HepG2 (cell line): Measurements from ENCODE around the gene KLHL17. TPM values are rescaled to one million over a fixed set of nuclear protein-coding genes. Genes with fewer than 3 reads are reported as not detected.

ENCODE experiments used
- ATAC-seq: fragments of 200-7000 bp; cut with Tn5 transposase; 3 replicates; pipeline ENCODE4 v1.9.1; 2020; ENCODE audit warnings: mild to moderate bottlenecking, moderate library complexity
- BruUV-seq: library from RNA; stranded (reverse); fragments of 400-500 nt; replicated peaks from 2 replicates; lab custom pipeline; 2021; lab: Mats Ljungman, UMichigan
- CTCF ChIA-PET: fragments of 300-600 bp; formaldehyde crosslinking; extraction: SDS; loops from one replicate; lab custom pipeline; 2021; ENCODE audit warnings: low total read pairs, inconsistent platforms, low intra/inter-chr PET ratio; lab: Yijun Ruan, JAX
- POLR2A ChIA-PET: fragments of 350-600 bp; sonication (Branson Sonifier 250); formaldehyde crosslinking; loops from one replicate; lab custom pipeline; 2020; ENCODE audit warnings: antibody characterized with exemption, inconsistent platforms; lab: Yijun Ruan, JAX
- DNase-seq: peaks from one replicate; pipeline ENCODE4 v3.0.0-alpha.2; 2015; ENCODE audit warnings: low spot score
- FAIRE-seq: peaks from 3 replicates; lab custom pipeline; 2011; peaks lifted over from hg19 to GRCh38; lab: Jason Lieb, UNC
- H2AFZ ChIP-seq: one replicate; pipeline ENCODE4 v1.6.1; 2011; ENCODE audit warnings: low read length, inconsistent platforms
- H3K27ac ChIP-seq: fragments of 300-600 bp; 3 replicates; pipeline ENCODE4 v1.8.0; 2011; ENCODE audit warnings: mixed run types, mild to moderate bottlenecking, mixed read lengths, low read length, inconsistent platforms; ENCODE audit not compliant: insufficient read depth; ENCODE audit errors: extremely low read length
- H3K27me3 ChIP-seq, 2 experiments: fragments of 200-600 bp in 1 of 2; 2 replicates in 1 of 2; 3 replicates in 1 of 2; pipeline versions ENCODE4 v1.6.0 to v1.8.0; 2011; ENCODE audit warnings: low read length in 2 of 2, mild to moderate bottlenecking in 2 of 2, moderate library complexity in 2 of 2, inconsistent platforms in 1 of 2; ENCODE audit not compliant: insufficient read depth in 2 of 2, control insufficient read depth in 1 of 2
- H3K36me3 ChIP-seq, 2 experiments: fragments of 200-600 bp in 1 of 2; replicated peaks in 1 of 2; 2 replicates in 1 of 2; 3 replicates in 1 of 2; pipeline versions ENCODE4 v1.5.1 to v1.8.0; 2011; ENCODE audit warnings: low read length in 2 of 2, inconsistent platforms in 1 of 2; ENCODE audit not compliant: insufficient read depth in 2 of 2, control insufficient read depth in 1 of 2
- H3K4me1 ChIP-seq: 2 replicates; pipeline ENCODE4 v1.5.1; 2012; ENCODE audit warnings: low read length, inconsistent platforms; ENCODE audit not compliant: insufficient read depth
- H3K4me2 ChIP-seq: 2 replicates; pipeline ENCODE4 v1.6.0; 2011; ENCODE audit warnings: low read depth, low read length, inconsistent platforms
- H3K4me3 ChIP-seq, 3 experiments: fragments of 200-600 bp in 1 of 3; sonication (generic), shearing (Covaris generic) in 1 of 3; replicated peaks in 1 of 3; 2 replicates each; pipeline ENCODE4 v1.5.1; 2011 to 2016; ENCODE audit warnings: low read length in 3 of 3, inconsistent platforms in 2 of 3, low read depth in 2 of 3, mild to moderate bottlenecking in 2 of 3, control low read depth in 1 of 3, mixed read lengths in 1 of 3; ENCODE audit not compliant: insufficient read depth in 1 of 3
- H3K79me2 ChIP-seq: one replicate; pipeline ENCODE4 v1.6.1; 2011; ENCODE audit warnings: low read length, inconsistent platforms; ENCODE audit not compliant: insufficient read depth
- H3K9ac ChIP-seq: 2 replicates; pipeline ENCODE4 v1.6.0; 2011; ENCODE audit warnings: mild to moderate bottlenecking, low read depth, low read length, inconsistent platforms; ENCODE audit not compliant: insufficient read depth
- H3K9me3 ChIP-seq: 2 replicates; pipeline ENCODE4 v1.5.1; 2012; ENCODE audit warnings: mild to moderate bottlenecking, low read length
- H4K20me1 ChIP-seq: 2 replicates; pipeline ENCODE4 v1.6.0; 2011; ENCODE audit warnings: inconsistent platforms, mild to moderate bottlenecking, low read length, moderate library complexity; ENCODE audit not compliant: insufficient read depth
- AGO2 ChIP-seq: fragments of 200-400 bp; formaldehyde crosslinking; optimal IDR thresholded peaks from 2 replicates; pipeline ENCODE3; 2017; ENCODE audit warnings: mild to moderate bottlenecking, low read depth, low read length, moderate library complexity
- CC2D1A ChIP-seq: sonication (generic); formaldehyde crosslinking; IDR thresholded peaks from 2 replicates; pipeline ENCODE4 v1.8.1; 2023; ENCODE audit warnings: mild to moderate bottlenecking, missing genetic modification reagents
- RBFOX2 ChIP-seq: fragments of 200-400 bp; formaldehyde crosslinking; IDR thresholded peaks from 2 replicates; pipeline ENCODE4 v1.6.1; 2017; ENCODE audit warnings: low read depth, mild to moderate bottlenecking, low read length
- ZNF629 ChIP-seq: sonication (generic); formaldehyde crosslinking; conservative IDR thresholded peaks from 2 replicates; pipeline ENCODE4 v1.5.0; 2020; ENCODE audit warnings: missing genetic modification reagents
- ZNF7 ChIP-seq: IDR thresholded peaks from 2 replicates; pipeline ENCODE4 v1.6.1; 2016; ENCODE audit warnings: missing biosample characterization, missing genetic modification reagents
- ZNF883 ChIP-seq: sonication (generic); formaldehyde crosslinking; IDR thresholded peaks from 2 replicates; pipeline ENCODE4 v1.5.1; 2020; ENCODE audit warnings: mild to moderate bottlenecking, missing genetic modification reagents; ENCODE audit errors: not compliant biosample characterization
- WGBS: methylation state at CpG from one replicate; pipeline ENCODE4 v1.1.6; 2017; ENCODE audit warnings: low lambda C conversion rate; 5-methylcytosine and 5-hydroxymethylcytosine counted together
- in situ Hi-C: cut with HindIII; loops from 2 replicates; pipeline ENCODE4 v1.10.0; 2017; ENCODE audit warnings: low pct_unique_long_range_greater_than_20kb; ENCODE audit not compliant: extremely low pct_ligation_motif_present
- intact Hi-C: fragments of 100-400 bp; cut with micrococcal nuclease; formaldehyde crosslinking; loops from one replicate; pipeline ENCODE4 v1.10.0; 2022; ENCODE audit not compliant: unreplicated experiment
- polyA plus RNA-seq, 8 experiments: library from polyadenylated mRNA; depleted of rRNA in 3 of 8; stranded (reverse) in 7 of 8; unstranded in 1 of 8; fragments of >200 nt; fragmentation: Illumina TruSeq in 4 of 8; extraction: Trizol in 4 of 8; gene quantifications; 2 replicates each; pipeline versions ENCODE4 v1.2.1 to v1.2.3, GENCODE V29; 2011 to 2016; ENCODE audit warnings: low read depth in 4 of 8, missing spikeins in 1 of 8, mixed read lengths in 1 of 8; ENCODE audit not compliant: insufficient read depth in 1 of 8
- total RNA-seq, 5 experiments: library from RNA; depleted of rRNA; stranded (reverse); fragments of >200 nt; fragmentation: Illumina TruSeq; extraction: Trizol; gene quantifications; 2 replicates each; pipeline ENCODE4 v1.2.3, GENCODE V29; 2016; ENCODE audit warnings: low read depth in 1 of 5
- TF ChIP-seq, protein P1 (sequence below): sonication (generic); formaldehyde crosslinking; IDR thresholded peaks from 2 replicates; pipeline ENCODE4 v1.5.1; 2020; ENCODE audit warnings: missing genetic modification reagents, mild to moderate bottlenecking, borderline replicate concordance

The KLHL17 gene
- total and polyA plus RNA-seq, 2 of the 13 experiments (the other 11 are each of a cell fraction or from before 2014, with no cell fraction given) = 9.3 to 24.7 TPM

DNA sequence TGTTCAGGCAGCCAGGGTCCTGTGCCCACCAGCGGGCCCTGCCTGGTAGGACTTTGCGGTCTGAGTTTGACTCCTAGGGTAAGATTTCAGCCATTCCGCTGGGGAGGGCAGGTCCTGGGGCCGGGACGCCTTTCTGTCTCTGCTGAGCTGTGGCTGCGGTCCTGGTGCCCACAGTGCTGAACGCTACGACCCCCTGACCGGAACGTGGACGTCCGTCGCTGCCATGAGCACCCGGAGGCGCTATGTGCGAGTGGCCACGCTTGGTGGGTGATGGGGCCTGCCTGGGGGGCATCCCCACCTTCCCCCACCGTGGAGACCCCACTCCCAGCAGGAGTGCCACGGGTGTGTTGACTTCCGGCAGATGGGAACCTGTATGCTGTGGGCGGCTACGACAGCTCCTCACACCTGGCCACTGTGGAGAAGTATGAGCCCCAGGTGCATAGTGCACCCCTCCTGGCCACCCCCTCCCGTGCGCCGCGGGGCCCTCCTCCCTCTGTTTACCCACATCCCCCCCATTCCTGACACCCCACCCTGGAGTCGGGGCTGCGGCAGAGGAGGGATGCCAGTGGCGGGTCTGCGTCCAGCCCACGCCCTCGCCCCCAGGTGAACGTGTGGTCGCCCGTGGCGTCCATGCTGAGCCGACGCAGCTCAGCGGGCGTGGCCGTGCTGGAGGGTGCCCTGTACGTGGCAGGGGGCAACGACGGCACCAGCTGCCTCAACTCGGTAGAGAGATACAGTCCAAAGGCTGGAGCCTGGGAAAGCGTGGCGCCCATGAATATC lies 3.6 kb downstream of the KLHL17 start:
- no peak overlapping the region for H2AFZ ChIP-seq
- ChIA-PET CTCF (no interaction called here), POLR2A (no interaction called here)
- peaks cover 31% of the 10 kb centered on the region for H3K4me1 ChIP-seq
- H3K4me2 ChIP-seq = no peak overlapping the region
- DNase-seq (no peak), FAIRE-seq (no peak), ATAC-seq (no peak)
- in situ Hi-C loops = no loop called here
- H3K9me3 ChIP-seq = no peaks in the 10 kb centered on the region
- no peaks in the 10 kb centered on the region; a peak in 2 of 5 replicates for H3K27me3 ChIP-seq
- H3K27ac ChIP-seq = no peak overlapping the region
- H3K4me3 ChIP-seq = no peak overlapping the region
- H3K79me2 ChIP-seq = peaks cover under 1% of the 10 kb centered on the region
- no peak overlapping the region for H3K9ac ChIP-seq
- TF ChIP-seq AGO2 (peak; percentile 45), ZNF7 (no peak), RBFOX2 (peak; percentile 45), CC2D1A (no peak), ZNF629 (CRISPR knock-in tag) (no peak), ZNF883 (no peak)
- TF ChIP-seq, protein P1, sequence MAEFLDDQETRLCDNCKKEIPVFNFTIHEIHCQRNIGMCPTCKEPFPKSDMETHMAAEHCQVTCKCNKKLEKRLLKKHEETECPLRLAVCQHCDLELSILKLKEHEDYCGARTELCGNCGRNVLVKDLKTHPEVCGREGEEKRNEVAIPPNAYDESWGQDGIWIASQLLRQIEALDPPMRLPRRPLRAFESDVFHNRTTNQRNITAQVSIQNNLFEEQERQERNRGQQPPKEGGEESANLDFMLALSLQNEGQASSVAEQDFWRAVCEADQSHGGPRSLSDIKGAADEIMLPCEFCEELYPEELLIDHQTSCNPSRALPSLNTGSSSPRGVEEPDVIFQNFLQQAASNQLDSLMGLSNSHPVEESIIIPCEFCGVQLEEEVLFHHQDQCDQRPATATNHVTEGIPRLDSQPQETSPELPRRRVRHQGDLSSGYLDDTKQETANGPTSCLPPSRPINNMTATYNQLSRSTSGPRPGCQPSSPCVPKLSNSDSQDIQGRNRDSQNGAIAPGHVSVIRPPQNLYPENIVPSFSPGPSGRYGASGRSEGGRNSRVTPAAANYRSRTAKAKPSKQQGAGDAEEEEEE = no peak
- intact Hi-C loops = no loop called here
- H4K20me1 ChIP-seq = no peaks in the 10 kb centered on the region
- over 99% methylated on average over 20 of the region's 47 CpGs for WGBS
- no TSS peak for BruUV-seq
- H3K36me3 ChIP-seq = peaks cover 0 to 6% of the 10 kb centered on the region in 2 experiments; a peak in 1 of 5 replicates
